H54 (cell line): ENCODE results near the gene B4GALNT1.
"Not testable (repeated sequence)": the region's sequence is repeated elsewhere in the genome, so short reads cannot be mapped to it uniquely, and the experiment has no call there.

Experiments used
- DNase-seq: peaks from one replicate; pipeline ENCODE4 v3.0.0; 2011; ENCODE audit warnings: low spot score, mixed read lengths; ENCODE audit not compliant: insufficient read length
- FAIRE-seq: peaks from 3 replicates; lab custom pipeline; 2011; peaks lifted over from hg19 to GRCh38; lab: Jason Lieb, UNC
- POLR2A ChIP-seq: IDR thresholded peaks from 2 replicates; pipeline ENCODE4 v1.6.1; 2011; ENCODE audit warnings: low read depth, mild to moderate bottlenecking, low read length

The B4GALNT1 gene

DNA sequence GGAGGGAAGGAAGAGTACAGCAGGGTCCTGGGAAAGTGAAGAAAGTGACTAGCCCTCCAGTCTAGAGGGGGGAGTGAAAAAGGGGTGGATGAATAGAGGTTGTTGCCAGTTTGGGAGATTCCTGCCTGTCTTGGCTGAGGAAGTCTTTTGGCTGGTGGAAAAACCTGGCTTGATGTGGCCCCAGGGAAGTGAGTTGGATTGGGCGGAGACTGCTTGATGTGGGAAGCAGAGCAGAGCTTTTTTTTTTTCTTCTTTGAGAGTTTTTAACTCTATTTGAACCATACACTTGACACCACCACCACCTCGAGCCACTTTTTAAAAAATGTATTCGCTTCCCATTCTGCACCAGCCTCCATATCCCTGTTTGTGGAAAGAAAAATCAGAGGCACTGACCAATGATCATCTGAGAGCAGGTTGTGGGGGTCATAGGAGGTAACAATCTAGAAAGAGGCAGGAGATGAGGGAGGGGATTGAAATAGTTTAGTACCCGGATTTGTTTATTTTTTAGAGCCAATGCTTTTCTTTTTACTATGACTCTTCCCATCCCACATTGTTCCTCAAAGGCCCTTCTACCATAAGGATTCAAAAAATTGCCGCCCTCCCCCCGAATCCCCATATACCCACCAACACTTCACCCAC lies 29.1 kb downstream of the B4GALNT1 start:
- DNase-seq: no peak
- TF ChIP-seq POLR2A: no peak
- no peak for FAIRE-seq

DNA sequence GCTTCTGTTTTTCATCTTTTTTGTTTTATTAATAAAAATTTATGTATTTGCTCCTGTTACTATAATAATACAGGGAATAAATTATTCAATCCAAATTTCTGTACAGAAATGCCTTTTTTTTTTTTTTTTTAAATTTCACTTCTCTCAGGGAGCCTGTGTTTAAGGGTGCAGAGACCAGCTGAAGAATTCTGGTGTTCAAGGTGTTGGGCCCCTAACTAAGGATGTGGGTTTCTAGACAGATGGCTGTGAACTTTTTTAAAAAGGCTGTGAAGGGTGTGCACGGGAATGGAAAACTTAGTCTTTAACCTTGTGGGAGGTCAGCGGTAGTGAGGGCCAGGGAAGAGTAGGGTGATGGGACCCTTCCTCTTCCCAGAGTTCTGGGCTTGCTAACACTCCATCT lies 29.7 kb downstream of the B4GALNT1 start:
- DNase-seq (no peak), FAIRE-seq (no peak)
- no peak for TF ChIP-seq POLR2A

DNA sequence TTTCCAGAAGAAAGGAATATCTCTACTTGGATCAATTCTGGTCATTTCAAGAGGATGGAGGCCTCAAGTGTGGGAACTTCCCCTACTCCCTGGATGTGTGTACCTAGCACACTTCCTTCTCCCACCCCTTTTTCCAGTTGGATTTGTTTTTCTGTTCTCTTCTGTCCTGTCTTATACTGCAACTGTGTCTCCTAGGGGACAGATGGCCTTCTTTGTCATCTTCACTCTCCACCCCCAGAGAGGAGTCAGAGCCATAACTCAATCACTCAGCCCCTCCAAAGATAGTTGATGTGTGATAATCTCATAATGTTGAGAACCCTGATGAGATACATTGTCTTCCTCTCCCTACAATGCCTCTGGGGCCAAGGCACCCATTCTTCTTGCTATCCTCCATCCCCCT lies 30.5 kb downstream of the B4GALNT1 start:
- DNase-seq (no peak), FAIRE-seq (no peak)

DNA sequence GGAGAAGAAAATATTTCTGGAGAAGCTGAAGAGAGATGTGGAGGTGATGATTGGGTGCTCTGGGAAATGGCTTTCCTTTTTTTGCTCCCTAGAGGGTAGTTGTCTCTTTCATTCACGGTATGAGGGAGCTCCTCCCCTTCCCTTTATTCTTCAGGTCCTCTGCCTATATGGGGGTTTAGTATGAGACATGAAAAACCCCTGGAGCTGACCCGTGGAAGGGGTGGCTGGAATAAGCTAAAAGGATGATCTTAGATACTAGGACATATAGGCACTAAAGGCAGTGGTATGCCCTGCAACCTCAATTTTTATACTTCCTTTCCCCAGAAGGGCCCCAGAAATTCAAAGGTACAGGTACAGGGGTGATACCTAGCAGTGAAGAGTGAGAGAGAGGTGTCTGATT lies 32.6 kb downstream of the B4GALNT1 start:
- FAIRE-seq: no peak
- TF ChIP-seq POLR2A: no peak
- no peak for DNase-seq

More for the DNA sequence above, 30.5 kb downstream of the B4GALNT1 start:
- TF ChIP-seq POLR2A: no peak

DNA sequence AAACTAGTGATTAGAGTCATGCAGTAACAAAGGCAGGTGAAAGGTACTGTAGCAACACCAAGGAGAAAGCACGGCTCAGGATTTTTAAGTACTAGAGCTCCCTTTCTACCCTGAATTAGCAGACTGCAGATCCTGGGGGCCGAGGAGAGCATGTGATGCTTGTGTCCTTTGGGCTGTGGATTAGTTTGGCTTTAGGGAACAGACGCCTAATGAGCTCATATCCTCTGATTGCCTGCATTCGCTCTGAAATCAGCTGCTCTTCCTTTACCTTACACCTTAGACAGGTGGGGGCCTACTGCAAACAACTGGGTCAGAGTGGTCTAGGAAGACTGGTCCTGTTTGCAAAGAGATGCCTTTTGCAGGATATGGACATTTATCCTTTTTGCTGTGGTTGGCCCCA lies 39.8 kb downstream of the B4GALNT1 start:
- no peak for TF ChIP-seq POLR2A
- DNase-seq (no peak), FAIRE-seq (no peak)

DNA sequence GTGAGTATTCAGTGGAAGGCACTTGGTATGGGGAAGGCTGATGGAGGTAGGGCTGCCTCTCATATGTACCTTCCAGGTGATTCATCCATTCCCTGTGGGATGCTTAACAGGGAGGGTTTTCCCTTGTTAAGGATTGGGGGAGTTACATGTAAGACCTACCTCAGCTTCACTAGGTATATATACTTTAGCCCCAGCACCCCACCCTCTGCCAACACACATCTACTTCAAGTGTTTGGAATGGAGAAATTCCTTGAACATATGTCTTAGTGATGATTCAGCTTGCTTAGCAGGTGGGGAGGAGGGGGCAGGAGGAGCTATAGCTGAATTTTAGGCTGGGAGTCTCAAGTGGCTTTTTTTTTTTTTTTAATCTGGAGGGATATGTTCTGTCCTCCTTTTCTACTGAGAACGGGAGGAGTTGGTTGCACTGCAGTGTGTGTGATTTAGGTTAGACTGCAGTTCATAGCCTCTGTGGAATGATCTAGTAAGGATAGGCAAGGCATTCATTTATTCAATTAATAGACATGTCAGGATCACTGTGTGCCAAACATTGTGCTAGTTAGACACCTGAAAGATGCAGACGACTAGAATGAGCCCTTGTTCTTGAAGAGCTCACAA lies 40.3 kb downstream of the B4GALNT1 start:
- TF ChIP-seq POLR2A: no peak
- DNase-seq (peak; percentile 54), FAIRE-seq (no peak)

DNA sequence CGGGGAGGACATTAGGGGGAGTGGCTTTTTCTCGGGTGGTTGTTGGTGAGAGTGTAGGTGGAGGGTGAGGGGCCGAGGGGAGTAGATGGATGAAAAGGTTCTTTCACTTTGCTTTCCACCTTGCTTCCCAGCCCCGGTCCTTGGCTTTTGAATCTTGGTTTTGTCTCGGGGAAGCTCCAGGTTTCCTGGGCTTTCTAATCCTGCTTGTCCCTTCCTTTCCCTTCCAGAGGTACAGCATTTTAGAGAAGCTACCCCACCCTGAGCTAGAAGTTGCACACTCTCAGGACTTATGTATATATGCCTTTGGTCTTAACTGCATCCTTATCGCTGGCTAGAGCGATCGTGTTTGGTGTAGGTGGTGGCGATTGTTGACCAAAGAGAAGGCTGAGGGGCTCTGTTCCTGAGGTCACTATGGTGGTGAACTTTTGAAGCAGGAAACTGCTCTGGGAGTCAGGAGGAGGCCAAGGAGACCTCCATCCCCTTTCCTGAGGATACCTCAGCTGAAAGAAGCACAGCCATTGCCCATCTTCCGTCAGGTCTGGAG lies 41.1 kb downstream of the B4GALNT1 start:
- FAIRE-seq (no peak), DNase-seq (no peak)
- no peak for TF ChIP-seq POLR2A

DNA sequence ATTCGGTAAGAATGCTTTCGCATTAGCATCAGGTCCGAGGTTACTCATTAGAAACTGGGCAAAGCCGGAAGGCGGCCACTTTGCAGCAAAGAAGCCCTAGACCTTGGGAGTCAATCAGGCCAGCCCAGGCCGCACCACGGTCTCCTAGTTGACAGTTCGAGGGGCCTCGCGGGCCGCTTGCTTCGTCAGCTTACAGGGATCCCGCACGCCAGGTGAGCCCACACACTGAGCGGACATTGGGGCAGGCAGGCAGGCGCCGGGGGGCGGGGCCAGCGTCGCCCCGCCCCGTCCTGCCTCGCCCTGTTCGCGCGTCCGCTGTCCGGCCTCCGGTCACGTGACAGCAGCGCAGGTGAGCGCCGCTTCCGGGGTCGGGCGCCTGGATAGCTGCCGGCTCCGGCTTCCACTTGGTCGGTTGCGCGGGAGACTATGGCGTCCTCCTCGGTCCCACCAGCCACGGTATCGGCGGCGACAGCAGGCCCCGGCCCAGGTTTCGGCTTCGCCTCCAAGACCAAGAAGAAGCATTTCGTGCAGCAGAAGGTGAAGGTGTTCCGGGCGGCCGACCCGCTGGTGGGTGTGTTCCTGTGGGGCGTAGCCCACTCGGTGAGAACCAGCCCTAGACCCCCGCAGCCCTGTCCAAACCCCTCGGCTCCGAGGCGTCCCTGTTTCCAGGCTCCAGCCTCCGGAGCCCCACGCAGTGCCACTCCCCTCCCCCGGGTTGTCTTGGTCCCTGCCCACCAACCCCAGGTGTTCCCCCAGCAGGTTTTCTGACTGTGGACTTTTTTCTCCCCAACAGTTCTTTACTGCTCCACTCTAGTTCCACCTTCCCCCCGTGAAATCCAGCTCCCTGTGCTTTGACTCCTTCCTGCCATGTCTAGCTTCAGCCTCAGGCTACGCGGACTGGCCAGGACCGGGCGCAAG lies 41.9 kb downstream of the B4GALNT1 start, which contains the start of gene PIP4K2C:
Gene PIP4K2C, plus strand, starts transcription at position 329 of the 918 bp plus-strand sequence. Its CDS starts 98 bp downstream, at position 427.
- FAIRE-seq (no peak), DNase-seq (peak; percentile 92)
- TF ChIP-seq POLR2A: no peak; the same call in 1 of the 2 replicates

DNA sequence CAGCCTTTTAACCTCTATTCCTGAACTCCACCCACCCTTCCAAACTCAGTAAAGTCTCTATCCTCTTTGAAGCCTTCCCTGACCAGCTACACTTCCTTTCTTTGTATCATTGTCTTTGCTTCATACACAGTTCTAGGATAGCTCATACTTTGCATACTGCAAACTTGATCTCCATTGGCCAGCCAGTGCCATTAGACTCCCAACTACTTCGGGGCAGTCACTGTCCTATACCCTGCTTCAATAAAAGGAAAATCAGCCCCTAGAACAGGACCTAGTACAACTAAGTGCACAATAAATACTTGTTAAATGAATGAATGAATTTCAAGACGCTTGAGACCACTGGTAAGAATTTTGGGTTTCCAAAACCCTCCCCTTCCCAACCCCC lies 42.5 kb downstream of the B4GALNT1 start:
- FAIRE-seq: no peak

DNA sequence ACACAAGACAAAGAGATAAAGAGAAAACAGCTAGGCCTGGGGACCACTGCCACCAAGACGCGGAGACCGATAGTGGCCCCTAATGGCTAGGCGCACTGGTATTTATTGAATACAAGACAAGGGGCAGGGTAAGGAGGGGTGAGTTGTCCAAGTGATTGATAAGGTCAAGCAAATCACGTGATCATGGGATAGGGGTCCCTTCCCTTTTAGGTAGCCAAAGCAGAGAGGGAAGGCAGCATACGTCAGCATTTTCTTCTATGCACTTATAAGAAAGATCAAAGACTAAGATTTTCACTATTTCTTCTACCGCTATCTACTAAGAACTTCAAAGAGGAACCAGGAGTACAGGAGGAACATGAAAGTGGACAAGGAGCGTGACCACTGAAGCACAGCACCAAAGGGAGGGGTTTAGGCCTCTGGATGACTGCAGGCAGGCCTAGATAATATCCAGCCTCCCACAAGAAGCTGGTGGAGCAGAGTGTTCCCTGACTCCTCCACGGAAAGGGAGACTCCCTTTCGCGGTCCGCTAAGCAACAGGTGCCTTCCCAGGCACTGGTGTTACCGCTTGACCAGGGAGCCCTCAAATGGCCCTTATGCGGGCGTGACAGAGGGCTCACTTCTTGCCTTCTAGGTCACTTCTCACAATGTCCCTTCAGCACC lies 43.9 kb downstream of the B4GALNT1 start:
- not testable (repeated sequence) for FAIRE-seq, DNase-seq

More for the DNA sequence above, 42.5 kb downstream of the B4GALNT1 start:
- no peak for DNase-seq
- TF ChIP-seq POLR2A: no peak

DNA sequence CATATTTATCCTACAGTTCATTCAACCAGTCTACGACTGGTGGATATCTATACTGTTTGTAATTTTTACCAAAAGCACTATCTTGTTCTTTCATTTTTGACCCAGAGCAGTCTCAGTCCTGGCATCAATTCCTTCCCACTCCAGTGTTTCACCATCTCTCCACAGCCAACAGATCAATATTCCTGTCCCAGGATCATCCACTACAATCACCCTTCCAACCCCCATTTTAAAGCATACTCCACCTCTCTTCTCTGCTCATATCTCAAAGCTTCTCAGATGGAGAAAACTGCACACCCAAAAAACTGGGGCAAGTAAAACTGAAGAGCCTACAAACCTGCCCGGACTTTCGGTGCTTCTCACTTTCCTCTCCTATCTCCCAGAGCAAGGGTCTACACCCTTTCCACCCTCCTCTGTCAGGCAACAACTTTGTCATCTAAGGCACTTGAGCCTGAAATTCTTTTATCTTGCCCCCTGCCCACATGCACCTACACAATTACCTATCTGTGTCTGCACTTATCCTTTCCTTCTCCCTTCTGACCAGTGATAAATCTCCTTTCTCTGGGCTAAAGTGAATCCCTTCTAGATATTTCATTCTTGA lies 46.1 kb downstream of the B4GALNT1 start:
- no peak for DNase-seq
- no peak for FAIRE-seq
- TF ChIP-seq POLR2A: no peak

DNA sequence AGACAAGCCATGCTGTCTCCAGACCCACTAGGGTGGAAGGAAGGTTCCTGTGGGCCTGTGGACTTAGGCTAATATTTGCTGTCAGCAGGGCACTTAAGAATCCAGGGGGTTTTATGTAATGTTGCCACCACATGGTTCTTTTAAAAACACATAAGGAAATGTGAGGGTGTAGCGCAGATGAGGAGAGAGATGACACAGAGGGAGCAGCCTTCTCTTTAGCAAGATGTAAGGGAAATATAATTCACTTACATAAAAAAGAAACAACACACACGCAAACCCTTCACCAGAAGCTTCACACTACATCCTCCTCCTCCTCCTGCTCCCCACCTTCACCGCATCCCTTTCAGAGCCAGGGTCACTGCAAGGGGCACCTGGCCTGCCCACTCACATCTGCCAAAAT lies 46.9 kb downstream of the B4GALNT1 start:
- FAIRE-seq (no peak), DNase-seq (no peak)
- TF ChIP-seq POLR2A: no peak

DNA sequence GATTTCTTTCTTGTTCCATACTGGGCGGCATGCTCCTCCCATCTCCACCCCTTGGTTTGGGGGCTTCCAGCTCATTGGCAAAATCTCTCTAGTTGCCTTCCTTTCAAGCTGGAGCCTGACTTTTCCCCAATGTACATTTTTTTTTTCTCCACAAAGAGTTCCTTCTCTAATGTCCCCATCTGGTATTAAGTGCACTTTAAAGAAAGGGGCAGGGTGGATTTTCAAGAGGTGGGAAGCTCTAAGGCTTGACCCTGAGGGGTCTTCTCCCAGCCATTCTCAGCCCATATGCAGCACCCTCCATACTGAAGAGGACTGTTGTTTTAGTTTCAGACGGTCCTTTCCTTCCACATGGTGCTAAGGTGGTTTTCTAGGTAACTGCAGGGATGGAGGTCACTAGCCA lies 47.8 kb downstream of the B4GALNT1 start:
- no peak for DNase-seq
- FAIRE-seq: no peak
- no peak for TF ChIP-seq POLR2A
